Measurements from ENCODE around the gene GFOD1.

GRCh38 chr6:13352165-13352564, 135.2 kb downstream of the GFOD1 start:
- no peak for TF ChIP-seq CTCF (IDR thresholded peaks at IDR 0.05)
- TF ChIP-seq EP300 (IDR thresholded peaks at IDR 0.05): no peak
- TF ChIP-seq POLR2AphosphoS5 (IDR thresholded peaks at IDR 0.05): no peak
- no peak for TF ChIP-seq POLR2A (IDR thresholded peaks at IDR 0.05)

All from sigmoid colon (tissue), 4 donors.